A673 (cell line): ENCODE results near the gene MKRN1. TPM values are rescaled to one million over a fixed set of nuclear protein-coding genes. Genes with fewer than 3 reads are reported as not detected.
"Not testable (repeated sequence)": the region's sequence is repeated elsewhere in the genome, so short reads cannot be mapped to it uniquely, and the experiment has no call there.

ENCODE experiments used
- BruUV-seq: library from RNA; stranded (reverse); fragments of 400-500 nt; replicated peaks from 2 replicates; lab custom pipeline; 2021; lab: Mats Ljungman, UMichigan
- CTCF ChIA-PET: fragments of 300-600 bp; sonication (Branson Sonifier 250); formaldehyde crosslinking; loops from one replicate; lab custom pipeline; 2022; ENCODE audit warnings: antibody characterized with exemption; lab: Charles Lee
- POLR2A ChIA-PET: fragments of 300-600 bp; sonication (Branson Sonifier 250); formaldehyde crosslinking; loops from one replicate; lab custom pipeline; 2022; ENCODE audit warnings: antibody characterized with exemption; ENCODE audit not compliant: low non-redundant PET; lab: Charles Lee
- DNase-seq: peaks from one replicate; pipeline ENCODE4 v3.0.0-alpha.2; 2015; ENCODE audit warnings: low spot score
- H3K27ac ChIP-seq: fragments of 200-600 bp; sonication (generic); 2 replicates; pipeline ENCODE4 v1.5.1; 2016; ENCODE audit warnings: mixed run types, low read depth, mild to moderate bottlenecking, mixed read lengths, antibody characterized with exemption, low read length; ENCODE audit not compliant: poor library complexity, severe bottlenecking
- H3K27me3 ChIP-seq: fragments of 200-600 bp; sonication (generic); replicated peaks from 2 replicates; pipeline ENCODE4 v1.6.1; 2017; ENCODE audit warnings: mixed run types, low read depth, mild to moderate bottlenecking, mixed read lengths, antibody characterized with exemption, low read length; ENCODE audit not compliant: insufficient read depth, poor library complexity
- H3K36me3 ChIP-seq: fragments of 200-600 bp; sonication (generic); 2 replicates; pipeline ENCODE4 v1.6.1; 2016; ENCODE audit warnings: mixed run types, mild to moderate bottlenecking, mixed read lengths, antibody characterized with exemption, low read length; ENCODE audit not compliant: insufficient read depth, poor library complexity, severe bottlenecking
- H3K4me1 ChIP-seq: fragments of 200-600 bp; sonication (generic); 2 replicates; pipeline ENCODE4 v1.6.1; 2017; ENCODE audit warnings: mixed run types, mild to moderate bottlenecking, mixed read lengths, antibody characterized with exemption, low read length; ENCODE audit not compliant: insufficient read depth, poor library complexity, severe bottlenecking
- H3K4me3 ChIP-seq: fragments of 200-600 bp; sonication (generic); 2 replicates; pipeline ENCODE4 v1.5.1; 2016; ENCODE audit warnings: low read depth, mixed run types, mild to moderate bottlenecking, mixed read lengths, low read length; ENCODE audit not compliant: poor library complexity, severe bottlenecking
- H3K9me3 ChIP-seq: fragments of 200-600 bp; sonication (generic); 2 replicates; pipeline ENCODE4 v1.6.1; 2016; ENCODE audit warnings: mixed run types, low read depth, mild to moderate bottlenecking, mixed read lengths, antibody characterized with exemption, low read length; ENCODE audit not compliant: poor library complexity, severe bottlenecking
- CTCF ChIP-seq: fragments of 300-800, 200-600 bp; sonication (generic); conservative IDR thresholded peaks from 2 replicates; pipeline ENCODE4 v1.5.1; 2017; ENCODE audit warnings: low read depth, mild to moderate bottlenecking, antibody characterized with exemption, low read length, moderate library complexity, mixed read lengths
- EZH2 ChIP-seq: fragments of 200-600 bp; sonication (generic); IDR thresholded peaks from 2 replicates; pipeline ENCODE4 v1.6.1; 2017; ENCODE audit warnings: borderline replicate concordance, low read depth, mild to moderate bottlenecking, mixed read lengths, antibody characterized with exemption, low read length; ENCODE audit not compliant: poor library complexity, severe bottlenecking
- intact Hi-C: fragments of 100-400 bp; cut with micrococcal nuclease; formaldehyde crosslinking; loops from one replicate; pipeline ENCODE4 v1.10.0; 2022; ENCODE audit not compliant: unreplicated experiment
- total RNA-seq: library from RNA; stranded (reverse); gene quantifications from 2 replicates; pipeline ENCODE4 v1.2.3, GENCODE V29; 2021

MKRN1 gene
- total RNA-seq, 1 experiment from 2014 or later: 51.1 TPM

DNA sequence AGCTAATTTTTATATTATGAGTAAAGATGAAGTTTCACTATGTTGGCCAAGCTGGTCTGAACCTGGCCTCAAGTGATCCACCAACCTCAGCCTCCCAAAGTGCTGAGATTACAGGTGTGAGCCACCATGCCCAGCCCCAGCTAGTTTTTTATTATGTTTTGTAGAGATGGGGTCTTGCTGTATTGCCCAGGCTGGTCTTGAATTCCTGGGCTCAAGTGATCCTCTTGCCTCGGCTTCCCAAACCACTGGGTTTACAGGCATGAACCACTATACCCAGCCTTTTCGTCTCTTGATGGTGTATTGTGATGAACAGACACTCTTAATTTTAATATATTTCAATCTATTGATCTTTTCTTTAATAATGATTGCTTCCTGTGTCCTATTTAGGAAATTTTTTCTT is 57.8 kb downstream of the MKRN1 start:
- CTCF ChIA-PET: no interaction called here
- POLR2A ChIA-PET: no interaction called here

GRCh38 chr7:140418653-140419052 is 60.7 kb downstream of the MKRN1 start:
- no TSS peak for BruUV-seq
- Histone ChIP-seq H3K27ac (no peak overlapping the region), H3K4me1 (no peaks in the 10 kb centered on the region), H3K9me3 (no peaks in the 10 kb centered on the region), H3K27me3 (no peaks in the 10 kb centered on the region), H3K4me3 (no peak overlapping the region), H3K36me3 (no peaks in the 10 kb centered on the region)
- no peak for DNase-seq
- no peak for TF ChIP-seq EZH2
- TF ChIP-seq CTCF: no peak
- intact Hi-C loops: no loop called here
- CTCF ChIA-PET: no interaction called here
- POLR2A ChIA-PET: no interaction called here

More for the DNA sequence above, 57.8 kb downstream of the MKRN1 start:
- Histone ChIP-seq H3K4me1 (no peaks in the 10 kb centered on the region), H3K27me3 (no peaks in the 10 kb centered on the region), H3K36me3 (no peaks in the 10 kb centered on the region), H3K27ac (no peak overlapping the region), H3K4me3 (no peak overlapping the region), H3K9me3 (no peaks in the 10 kb centered on the region)
- DNase-seq: no peak
- TF ChIP-seq CTCF: no peak
- no peak for TF ChIP-seq EZH2
- intact Hi-C loops: no loop called here
- no TSS peak for BruUV-seq

DNA sequence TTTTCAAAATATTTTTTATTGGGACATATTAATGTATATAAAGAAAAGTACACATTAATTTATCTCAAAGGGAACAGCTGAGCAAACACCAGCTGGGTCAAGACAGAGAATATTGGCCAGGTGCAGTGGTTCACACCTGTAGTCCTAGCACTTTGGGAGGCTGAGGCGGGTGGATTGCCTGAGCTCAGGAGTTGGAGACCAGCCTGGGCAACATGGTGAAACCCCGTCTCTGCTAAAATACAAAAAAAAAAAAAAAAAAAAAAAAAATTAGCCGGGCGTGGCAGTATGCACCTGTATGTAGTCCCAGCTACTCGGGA is 61.2 kb downstream of the MKRN1 start:
- H3K4me1 ChIP-seq, POLR2A ChIA-PET, H3K36me3 ChIP-seq, H3K27ac ChIP-seq, DNase-seq, H3K27me3 ChIP-seq, H3K9me3 ChIP-seq, intact Hi-C loops, H3K4me3 ChIP-seq, BruUV-seq, CTCF ChIA-PET: not testable (repeated sequence)

- Histone ChIP-seq H3K36me3 (no peaks in the 10 kb centered on the region), H3K9me3 (no peaks in the 10 kb centered on the region), H3K27ac (no peak overlapping the region), H3K4me3 (no peak overlapping the region), H3K4me1 (no peaks in the 10 kb centered on the region), H3K27me3 (no peaks in the 10 kb centered on the region)
- intact Hi-C loops: no loop called here
- TF ChIP-seq CTCF (no peak), EZH2 (no peak)
- ChIA-PET POLR2A (no interaction called here), CTCF (no interaction called here)
- no TSS peak for BruUV-seq
- no peak for DNase-seq
Measured at GRCh38 chr7:140417456-140418155, 61.7 kb downstream of the MKRN1 start.
